Measurements from ENCODE around the gene ALCAM. TPM values are rescaled to one million over a fixed set of nuclear protein-coding genes. Genes with fewer than 3 reads are reported as not detected.

Gene ALCAM
- polyA plus RNA-seq, 1 of the 3 experiments (the other 2 are of a cell fraction), result 58.3 TPM

DNA sequence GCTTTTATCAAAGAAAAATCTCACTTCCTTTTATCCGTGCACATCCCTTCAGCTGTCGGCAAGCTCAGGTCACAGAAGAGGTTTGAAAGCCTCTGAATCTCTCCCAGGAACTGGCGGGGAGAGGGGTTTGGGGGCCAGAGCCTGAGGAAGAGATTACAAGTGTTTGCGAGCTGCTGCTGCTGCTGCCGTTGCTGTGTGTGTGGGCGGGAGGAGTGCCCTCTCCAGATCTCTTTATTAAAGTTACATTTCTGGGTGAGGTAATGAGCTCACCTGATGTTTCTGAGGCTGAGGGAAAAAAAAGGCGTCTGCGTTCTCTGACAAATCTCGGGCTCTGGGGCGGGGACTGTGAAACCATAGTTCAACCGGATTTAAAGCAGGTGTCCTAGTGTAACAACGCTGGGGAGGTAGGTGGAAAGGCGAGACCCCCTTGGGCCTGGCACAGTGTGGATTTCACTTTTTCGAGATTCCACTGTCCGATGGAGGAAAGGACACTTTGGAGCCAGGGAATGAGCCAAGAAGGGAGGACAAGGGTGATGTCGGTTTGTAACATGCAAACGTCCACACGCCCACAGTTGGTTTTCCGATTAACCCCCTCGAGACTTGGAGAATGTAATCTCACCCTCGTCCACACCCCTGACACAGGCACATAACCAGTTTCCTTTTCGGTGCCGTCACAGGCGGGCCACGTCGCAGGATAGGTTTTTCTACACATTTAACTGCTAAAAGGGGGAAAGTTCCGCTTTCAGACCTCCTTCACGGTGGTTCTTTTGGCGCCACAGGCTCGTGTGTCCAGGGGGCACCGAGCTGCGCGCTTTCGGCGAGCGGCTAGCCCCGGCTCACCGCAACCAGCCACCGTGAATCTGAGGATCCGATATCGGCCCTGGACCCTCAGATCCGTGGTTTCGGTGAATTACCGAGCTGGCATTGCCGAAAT, 2.1 kb downstream of the ALCAM start:
- Histone ChIP-seq H4K20me1 (ENCODE audit: insufficient read depth) (0 out of 2 replicates have a peak, but pooled peaks cover 4% of the 10 kb centered on the region), H3K79me2 (ENCODE audit: insufficient read depth) (peaks cover 71% of the 10 kb centered on the region), H3K9me2 (no peaks in the 10 kb centered on the region), H3K4me2 (peak overlapping the region; percentile 87), H3K27ac (ENCODE audit: low read depth in 2 of 2, low read length in 1 of 2) (peak overlapping the region; percentile 79 to 93), H3K27me3 (ENCODE audit: insufficient read depth) (no peaks in the 10 kb centered on the region), H3K4me1 (ENCODE audit: control insufficient read depth in 1 of 2, insufficient read depth in 2 of 2, low read depth in 1 of 2, low read length in 1 of 2) (peaks cover 11 to 15% of the 10 kb centered on the region in 2 experiments; a peak in 2 of 4 replicates), H2AFZ (ENCODE audit: low read depth) (peak overlapping the region; percentile 75), H3K36me3 (replicated peaks in 1 of 2; ENCODE audit: control insufficient read depth in 1 of 2, insufficient read depth in 2 of 2, low read length in 1 of 2) (peaks cover 0 to 17% of the 10 kb centered on the region in 2 experiments), H3F3A (replicated peaks; ENCODE audit: insufficient read depth) (peaks cover 32% of the 10 kb centered on the region), H3K9me3 (no peaks in the 10 kb centered on the region), H3K4me3 (ENCODE audit: low read depth in 2 of 2, low read length in 1 of 2) (peak overlapping the region; percentile 94 to 99), H3K9ac (peak overlapping the region; percentile 82)
- TF ChIP-seq TCF12 (IDR thresholded peaks at IDR 0.05), result peak; percentile 9; the same call in 1 of the 2 replicates
- peak; percentile 23; the same call in 1 of the 2 replicates for TF ChIP-seq SIN3A (IDR thresholded peaks at IDR 0.05; ENCODE audit: borderline replicate concordance, low read depth, low read length)
- TF ChIP-seq RCOR1 (IDR thresholded peaks at IDR 0.05; ENCODE audit: low read length), result no peak
- TF ChIP-seq POLR2AphosphoS5 (IDR thresholded peaks at IDR 0.05; ENCODE audit: low read depth, low read length), result peak; percentile 5; the same call in 1 of the 2 replicates
- peak; percentile 48 for DNase-seq
- ChIA-PET CTCF (interaction anchor here (0.6 to 8.2 kb wide), 11 partner anchors 10 to 1275 kb away, joined by 3 to 63 read pairs (median 4); no protein-coding TSS in a partner anchor), POLR2A (interaction anchor here (0.9 kb wide), 1 partner anchor 149 kb away, joined by 3 read pairs; no protein-coding TSS in a partner anchor)
- under 1% methylated on average over 44 of the region's 45 CpGs for WGBS (ENCODE audit: low lambda C conversion rate)

DNA sequence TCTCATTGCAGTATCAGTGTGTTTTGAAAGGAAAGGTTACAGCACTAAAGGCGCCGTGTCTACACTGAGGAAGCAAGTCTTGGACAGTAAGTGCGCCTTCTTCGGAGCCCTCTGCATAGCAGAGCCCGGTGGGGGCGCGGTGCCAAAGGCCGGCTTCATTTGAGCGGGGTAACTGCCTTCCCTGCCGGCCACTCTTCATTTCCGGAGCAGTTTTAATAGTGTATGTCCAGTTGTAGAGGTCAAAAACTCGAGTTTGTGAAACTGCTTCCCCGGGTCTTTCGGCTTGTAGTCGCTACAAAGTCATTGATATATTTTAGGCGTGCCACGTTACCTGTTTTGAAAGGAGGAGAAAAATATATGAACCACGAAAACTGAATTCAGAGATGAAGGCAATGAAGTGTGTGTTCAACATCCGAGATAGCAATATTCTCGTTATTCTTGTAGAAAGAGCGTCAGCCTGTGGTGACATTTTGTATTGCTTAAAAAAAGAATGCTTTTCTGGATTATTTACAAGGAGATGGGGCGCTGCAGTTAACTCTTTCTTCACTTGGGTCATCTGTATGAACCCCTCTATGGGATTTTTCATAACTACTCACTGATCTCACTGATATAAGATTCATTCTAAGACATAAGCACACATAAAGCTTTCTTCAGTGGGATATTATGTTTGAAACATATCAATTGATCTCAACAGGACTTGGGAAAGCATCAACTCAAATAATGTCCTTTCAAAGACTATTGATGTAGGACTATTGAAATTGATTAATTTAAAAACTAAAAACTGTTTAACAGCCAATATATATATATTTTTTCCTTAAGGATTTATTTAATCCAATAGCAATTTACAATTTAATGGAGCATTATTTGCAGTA, 3.0 kb downstream of the ALCAM start:
- Histone ChIP-seq H3K4me2 (peak overlapping the region; percentile 87), H3K9me2 (no peaks in the 10 kb centered on the region), H3K79me2 (ENCODE audit: insufficient read depth) (peaks cover 80% of the 10 kb centered on the region), H3K36me3 (replicated peaks in 1 of 2; ENCODE audit: control insufficient read depth in 1 of 2, insufficient read depth in 2 of 2, low read length in 1 of 2) (peaks cover under 1 to 26% of the 10 kb centered on the region in 2 experiments), H3K27me3 (ENCODE audit: insufficient read depth) (no peaks in the 10 kb centered on the region), H3K4me3 (ENCODE audit: low read depth in 2 of 2, low read length in 1 of 2) (peak overlapping the region; percentile 94 to 99), H2AFZ (ENCODE audit: low read depth) (peak overlapping the region; percentile 75), H3K9ac (peak overlapping the region; percentile 82), H3K27ac (ENCODE audit: low read depth in 2 of 2, low read length in 1 of 2) (peak overlapping the region; percentile 79 to 93), H3K9me3 (no peaks in the 10 kb centered on the region), H3K4me1 (ENCODE audit: control insufficient read depth in 1 of 2, insufficient read depth in 2 of 2, low read depth in 1 of 2, low read length in 1 of 2) (peaks cover 10 to 11% of the 10 kb centered on the region in 2 experiments; a peak in 2 of 4 replicates), H3F3A (replicated peaks; ENCODE audit: insufficient read depth) (peaks cover 32% of the 10 kb centered on the region), H4K20me1 (ENCODE audit: insufficient read depth) (0 out of 2 replicates have a peak, but pooled peaks cover 4% of the 10 kb centered on the region)
- WGBS (ENCODE audit: low lambda C conversion rate), result 1% methylated on average over 21 of the region's 22 CpGs
- POLR2A ChIA-PET, result no interaction called here
- peak; percentile 47 for DNase-seq
- CTCF ChIA-PET, result interaction anchor here (0.6 to 8.2 kb wide), 19 partner anchors 10 to 1567 kb away, joined by 3 to 63 read pairs (median 3); no protein-coding TSS in a partner anchor
- no peak for TF ChIP-seq ZBTB33 (IDR thresholded peaks at IDR 0.05; ENCODE audit: borderline replicate concordance, low read depth)
- TF ChIP-seq, protein P1, sequence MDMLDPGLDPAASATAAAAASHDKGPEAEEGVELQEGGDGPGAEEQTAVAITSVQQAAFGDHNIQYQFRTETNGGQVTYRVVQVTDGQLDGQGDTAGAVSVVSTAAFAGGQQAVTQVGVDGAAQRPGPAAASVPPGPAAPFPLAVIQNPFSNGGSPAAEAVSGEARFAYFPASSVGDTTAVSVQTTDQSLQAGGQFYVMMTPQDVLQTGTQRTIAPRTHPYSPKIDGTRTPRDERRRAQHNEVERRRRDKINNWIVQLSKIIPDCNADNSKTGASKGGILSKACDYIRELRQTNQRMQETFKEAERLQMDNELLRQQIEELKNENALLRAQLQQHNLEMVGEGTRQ (IDR thresholded peaks at IDR 0.05; ENCODE audit: borderline replicate concordance, low read depth, low read length), result no peak
- no peak; a peak in 1 of 4 replicates for TF ChIP-seq EP300 (IDR thresholded peaks at IDR 0.05; ENCODE audit: borderline replicate concordance in 1 of 2, low read depth in 1 of 2, low read length in 1 of 2)
- TF ChIP-seq JUND (IDR thresholded peaks at IDR 0.05), result no peak
- peak; percentile 21; the same call in 1 of the 2 replicates for TF ChIP-seq TCF12 (IDR thresholded peaks at IDR 0.05)
- TF ChIP-seq USF1 (IDR thresholded peaks at IDR 0.05; ENCODE audit: borderline replicate concordance, low read depth), result no peak
- TF ChIP-seq FOXJ3 (CRISPR knock-in tag; IDR thresholded peaks at IDR 0.05), result no peak
- peak; percentile 49; the same call in 1 of the 2 replicates for TF ChIP-seq MAX (IDR thresholded peaks at IDR 0.05; ENCODE audit: low read depth)
- TF ChIP-seq PBX3 (IDR thresholded peaks at IDR 0.05), result no peak
- TF ChIP-seq NRF1 (IDR thresholded peaks at IDR 0.05; ENCODE audit: low read depth, low read length), result no peak
- TF ChIP-seq YY1 (IDR thresholded peaks at IDR 0.05; ENCODE audit: low read depth), result peak; percentile 35; the same call in 1 of the 2 replicates
- no peak for TF ChIP-seq MEF2A (IDR thresholded peaks at IDR 0.05; ENCODE audit: borderline replicate concordance, low read depth)
- peak; percentile 33 for TF ChIP-seq GATA2 (CRISPR knock-in tag; IDR thresholded peaks at IDR 0.05)

Measured in SK-N-SH (cell line).